Effector memory CD8-positive, alpha-beta T cell (primary cell): Measurements from ENCODE around the gene NASP.
A peak's percentile ranks its signal among the peaks of the same experiment; 100 is the strongest.

Experiments
- ATAC-seq: fragments of 150-1000 bp; cut with Tn5 transposase; replicated peaks from 2 replicates; pipeline ENCODE4 v1.10.0; 2021; ENCODE audit warnings: mild to moderate bottlenecking, moderate library complexity
- DNase-seq, 3 experiments: peaks; one replicate each; pipeline ENCODE4 v3.0.0; 2021
- H3K27ac Mint-ChIP-seq, 2 donors: one replicate each; pipeline ENCODE4 v1.8.0; 2022; ENCODE audit warnings: mild to moderate bottlenecking in 2 of 2, mixed read lengths in 2 of 2, moderate library complexity in 2 of 2
- H3K27me3 Mint-ChIP-seq, 2 donors: one replicate each; pipeline ENCODE4 v1.8.0; 2022; ENCODE audit warnings: mixed read lengths in 2 of 2
- H3K36me3 Mint-ChIP-seq: one replicate; pipeline ENCODE4 v1.8.0; 2022; ENCODE audit warnings: mild to moderate bottlenecking, moderate library complexity, mixed read lengths; ENCODE audit not compliant: insufficient read depth
- H3K4me1 Mint-ChIP-seq, 2 donors: one replicate each; pipeline ENCODE4 v1.8.0; 2022; ENCODE audit warnings: low read depth in 2 of 2, mixed read lengths in 2 of 2
- H3K4me3 Mint-ChIP-seq, 2 donors: one replicate each; pipeline ENCODE4 v1.8.0; 2022; ENCODE audit warnings: mild to moderate bottlenecking in 2 of 2, mixed read lengths in 2 of 2, moderate library complexity in 2 of 2
- H3K9me3 Mint-ChIP-seq, 2 donors: one replicate each; pipeline ENCODE4 v1.8.0; 2022; ENCODE audit warnings: mixed read lengths in 2 of 2

NASP gene

DNA sequence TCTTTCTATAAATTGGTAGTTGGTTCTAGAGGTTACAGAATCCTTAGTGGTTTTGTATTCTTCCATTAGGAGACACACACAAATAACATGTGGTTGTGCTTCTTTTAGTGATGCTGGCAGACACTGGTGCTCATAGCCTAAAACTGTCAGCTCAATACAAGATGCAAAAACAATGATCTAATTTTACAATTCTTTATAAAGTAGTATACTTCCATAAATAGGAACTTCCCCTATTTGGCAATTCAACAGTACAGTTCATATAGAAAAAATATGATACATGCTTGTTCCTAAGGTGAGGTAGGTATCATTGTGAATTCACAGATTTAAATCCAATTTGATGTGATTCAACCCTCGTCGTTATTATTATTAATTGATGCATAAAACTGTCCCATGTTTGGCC is 60.8 kb downstream of the NASP start:
- Mint-ChIP-seq H3K9me3 (no peaks in the 10 kb centered on the region), H3K27ac (peak overlapping the region in 1 of 2 donors; percentile 57), H3K27me3 (no peaks in the 10 kb centered on the region), H3K4me3 (no peak overlapping the region), H3K36me3 (peaks cover 60% of the 10 kb centered on the region), H3K4me1 (peaks cover 4 to 6% of the 10 kb centered on the region in 2 donors)
- DNase-seq (no peak), ATAC-seq (no peak)

DNA sequence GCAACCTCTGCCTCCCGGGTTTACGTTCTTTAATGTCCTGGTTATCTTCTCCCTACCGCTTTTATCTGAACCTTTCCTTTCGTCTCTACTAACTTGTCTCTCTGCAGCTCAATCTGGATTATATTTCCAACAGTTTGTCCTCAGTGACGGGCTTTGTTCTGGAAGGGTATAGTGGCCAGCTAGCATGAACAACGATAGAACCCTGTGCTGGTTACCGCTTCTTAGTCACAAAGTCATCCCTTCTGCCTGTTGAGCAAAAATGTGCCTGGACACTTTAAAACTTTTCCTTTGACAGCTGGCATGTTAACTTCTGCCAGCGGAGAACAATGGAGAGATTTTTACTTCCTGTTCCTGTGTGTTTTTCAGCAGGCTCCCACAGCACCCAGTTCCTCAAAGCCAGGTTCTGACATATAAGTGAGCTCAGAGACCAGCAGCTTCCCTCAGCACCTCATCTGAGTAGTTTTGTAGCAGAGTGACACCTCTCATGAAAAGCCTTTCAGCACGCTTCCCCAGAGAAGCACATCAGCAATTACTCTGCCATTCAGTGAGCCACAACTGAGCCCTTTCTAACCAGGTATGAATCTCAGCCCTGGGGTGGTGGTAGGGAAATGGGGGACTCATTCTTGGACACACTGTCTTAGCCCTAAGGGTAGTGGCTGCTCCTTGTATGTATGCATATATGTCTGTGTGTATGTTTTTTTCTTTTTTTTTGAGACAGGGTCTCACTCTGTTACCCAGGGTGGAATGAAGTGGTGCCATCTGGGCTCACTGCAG is 63.6 kb downstream of the NASP start:
- DNase-seq (no peak), ATAC-seq (no peak)
- Mint-ChIP-seq H3K27ac (no peak overlapping the region), H3K9me3 (no peaks in the 10 kb centered on the region), H3K4me3 (no peak overlapping the region), H3K4me1 (peaks cover 7 to 10% of the 10 kb centered on the region in 2 donors), H3K27me3 (no peaks in the 10 kb centered on the region), H3K36me3 (peaks cover 57% of the 10 kb centered on the region)

DNA sequence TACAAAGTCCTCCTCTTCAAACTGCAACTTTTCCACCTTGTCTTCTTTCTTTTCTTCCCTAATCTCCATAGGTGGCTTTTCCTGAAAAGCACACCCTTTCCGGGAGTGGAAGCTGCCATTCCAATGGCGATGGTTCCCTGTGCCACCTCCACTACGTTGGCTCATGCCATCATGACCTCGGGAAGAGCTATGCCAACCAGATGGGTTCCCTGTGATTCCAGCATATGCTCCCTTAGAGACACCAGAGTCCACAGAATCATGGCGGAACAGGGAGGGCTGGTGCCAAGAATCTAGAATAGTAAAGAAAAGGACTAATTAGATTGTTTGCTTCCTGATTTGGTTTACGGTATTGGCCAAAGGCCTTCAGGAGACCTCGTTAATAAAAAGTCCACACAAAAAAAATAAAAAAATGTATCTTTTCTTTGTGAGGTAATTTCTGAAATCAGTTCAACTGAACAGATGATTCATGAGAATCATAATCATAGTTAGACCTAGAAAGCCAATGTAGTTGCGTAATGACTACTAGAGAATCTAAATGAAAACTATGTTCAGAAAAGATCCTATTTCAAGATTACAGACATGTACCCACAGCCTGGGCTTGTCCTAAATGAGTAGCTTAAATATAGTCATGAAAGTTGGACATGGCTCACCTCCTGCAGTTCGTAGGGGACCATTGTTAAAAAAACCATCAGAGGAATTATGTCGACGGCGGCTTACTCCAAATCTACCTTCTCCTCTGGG is 70.9 kb downstream of the NASP start:
- no peaks in the 10 kb centered on the region for H3K27me3 Mint-ChIP-seq
- no peak for DNase-seq
- H3K4me1 Mint-ChIP-seq = peaks cover 4% of the 10 kb centered on the region in 2 donors
- H3K36me3 Mint-ChIP-seq = peaks cover 83% of the 10 kb centered on the region
- H3K27ac Mint-ChIP-seq = peak overlapping the region in 1 of 2 donors; percentile 0
- no peak overlapping the region for H3K4me3 Mint-ChIP-seq
- no peaks in the 10 kb centered on the region for H3K9me3 Mint-ChIP-seq
- ATAC-seq = no peak

DNA sequence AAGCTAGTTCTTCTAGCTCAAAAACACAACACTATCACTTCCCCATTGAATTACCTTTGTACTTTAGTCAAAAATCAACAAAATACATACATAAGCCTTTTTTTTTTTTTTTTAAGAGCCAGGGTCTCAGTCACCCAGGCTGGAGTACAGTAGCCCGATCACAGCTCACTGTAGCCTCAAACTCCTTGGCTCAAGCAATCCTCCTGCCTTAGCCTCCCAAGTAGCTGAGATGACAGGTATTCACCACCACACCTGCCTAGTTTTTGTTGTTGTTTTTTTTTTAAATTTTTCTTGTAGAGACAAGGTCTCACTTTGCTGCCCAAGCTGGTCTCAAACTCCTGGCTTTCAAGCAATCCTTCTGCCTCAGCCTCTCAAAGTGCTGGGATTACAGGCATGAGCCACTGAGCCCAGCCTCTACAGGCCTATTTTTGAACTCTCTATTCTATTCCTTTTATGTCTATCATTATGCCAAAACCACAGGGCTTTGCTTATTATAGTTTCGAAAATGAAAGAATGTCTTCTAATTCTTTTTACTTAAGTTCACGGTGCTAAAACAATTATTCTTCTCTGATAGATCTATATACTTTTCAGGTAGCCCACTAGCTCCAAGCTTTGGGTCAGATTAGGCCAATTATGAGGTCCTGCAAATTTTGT is 72.9 kb downstream of the NASP start:
- Mint-ChIP-seq H3K4me3 (no peak overlapping the region), H3K27me3 (no peaks in the 10 kb centered on the region), H3K36me3 (peaks cover 87% of the 10 kb centered on the region), H3K9me3 (no peaks in the 10 kb centered on the region), H3K4me1 (no peaks in the 10 kb centered on the region), H3K27ac (peak overlapping the region; percentile 75 to 80)
- ATAC-seq (no peak), DNase-seq (no peak)

DNA sequence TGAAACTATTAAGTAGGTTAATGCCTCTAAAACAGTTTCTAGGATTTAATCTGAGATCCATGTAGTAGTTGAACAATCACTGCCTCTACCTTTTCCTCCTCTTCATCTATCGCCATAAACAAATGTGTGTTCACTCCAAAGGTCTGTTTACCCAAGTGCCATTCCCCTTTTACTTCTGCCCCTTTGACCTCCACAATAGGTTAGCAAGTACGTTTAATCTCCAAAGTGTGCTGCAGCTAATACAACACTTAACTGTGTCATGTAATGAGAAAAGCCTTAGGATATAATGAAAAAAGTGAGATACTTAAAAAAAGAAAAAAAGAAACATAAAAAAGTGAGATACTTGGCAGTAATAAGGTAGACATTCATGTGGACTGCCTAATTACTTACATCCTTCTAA is 74.3 kb downstream of the NASP start:
- Mint-ChIP-seq H3K4me1 (peaks cover 2 to 10% of the 10 kb centered on the region in 2 donors), H3K27me3 (no peaks in the 10 kb centered on the region), H3K9me3 (no peaks in the 10 kb centered on the region), H3K36me3 (peaks cover 76% of the 10 kb centered on the region), H3K4me3 (no peak overlapping the region), H3K27ac (no peak overlapping the region)
- DNase-seq (no peak), ATAC-seq (no peak)

DNA sequence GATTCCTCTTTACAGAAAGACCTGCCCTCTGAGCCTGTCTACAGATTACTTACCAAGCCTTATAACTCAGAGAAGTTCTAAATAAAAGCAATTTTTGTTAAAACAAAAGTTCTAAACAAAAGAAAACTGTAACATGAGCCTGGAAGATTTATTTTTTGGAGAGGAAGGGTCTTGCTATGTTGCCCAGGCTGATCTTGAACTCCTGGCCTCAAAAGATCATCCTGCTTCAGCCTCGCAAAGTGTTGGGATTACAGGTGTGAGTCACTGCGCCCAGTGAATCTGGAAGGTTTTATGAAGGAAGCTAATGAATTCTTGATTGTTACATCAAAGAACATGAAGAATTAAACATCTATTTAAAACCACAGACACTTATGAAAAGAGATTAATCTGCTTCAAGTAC is 75.4 kb downstream of the NASP start:
- H3K27ac Mint-ChIP-seq = peak overlapping the region in 1 of 2 donors; percentile 28
- H3K4me3 Mint-ChIP-seq = no peak overlapping the region
- peaks cover 5 to 17% of the 10 kb centered on the region in 2 donors for H3K4me1 Mint-ChIP-seq
- DNase-seq (no peak), ATAC-seq (no peak)
- no peaks in the 10 kb centered on the region for H3K27me3 Mint-ChIP-seq
- H3K36me3 Mint-ChIP-seq = peaks cover 68% of the 10 kb centered on the region
- H3K9me3 Mint-ChIP-seq = no peaks in the 10 kb centered on the region

DNA sequence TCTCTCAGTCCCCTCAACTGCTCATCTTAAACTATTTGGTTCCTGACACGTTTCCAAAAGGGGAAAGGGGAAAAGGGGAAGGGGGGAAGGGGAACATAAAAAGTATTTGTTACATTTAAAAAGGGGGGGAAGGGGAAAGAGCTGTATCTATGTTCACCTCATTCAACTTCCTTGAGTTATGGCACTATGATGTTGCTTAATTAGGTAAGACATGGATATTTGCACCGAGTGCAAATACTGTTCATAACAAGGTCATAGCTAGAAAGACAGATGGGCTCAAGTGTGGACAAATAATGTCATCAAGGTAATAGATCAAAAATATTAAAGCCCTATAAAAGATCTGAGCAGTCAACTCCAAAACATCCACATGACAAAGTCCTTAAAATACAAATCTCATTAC is 76.5 kb downstream of the NASP start:
- no peak overlapping the region for H3K27ac Mint-ChIP-seq

DNA sequence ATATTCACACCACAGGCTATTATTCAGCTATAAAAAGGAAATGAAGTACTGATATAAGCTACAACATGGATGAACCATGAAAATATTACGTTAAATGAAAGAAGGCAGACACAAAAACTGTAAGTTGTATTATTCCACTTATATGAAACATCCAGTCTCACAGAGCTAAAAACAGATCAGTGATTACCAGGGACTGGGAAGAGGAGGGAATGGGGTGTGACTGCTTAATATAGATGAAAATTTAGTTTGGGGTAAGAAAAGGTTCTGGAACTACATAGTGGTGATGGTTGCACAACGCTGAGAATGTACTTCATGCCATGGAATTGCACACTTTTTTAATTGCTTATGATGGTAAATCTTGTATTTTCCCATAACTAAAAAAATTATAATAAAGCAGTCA is 83.0 kb downstream of the NASP start:
- no peak for ATAC-seq

More for the DNA sequence above, 76.5 kb downstream of the NASP start:
- H3K36me3 Mint-ChIP-seq = peaks cover 59% of the 10 kb centered on the region
- no peak overlapping the region for H3K4me3 Mint-ChIP-seq
- DNase-seq (no peak), ATAC-seq (no peak)
- peaks cover 9 to 21% of the 10 kb centered on the region in 2 donors for H3K4me1 Mint-ChIP-seq
- H3K9me3 Mint-ChIP-seq = no peaks in the 10 kb centered on the region
- no peaks in the 10 kb centered on the region for H3K27me3 Mint-ChIP-seq

DNA sequence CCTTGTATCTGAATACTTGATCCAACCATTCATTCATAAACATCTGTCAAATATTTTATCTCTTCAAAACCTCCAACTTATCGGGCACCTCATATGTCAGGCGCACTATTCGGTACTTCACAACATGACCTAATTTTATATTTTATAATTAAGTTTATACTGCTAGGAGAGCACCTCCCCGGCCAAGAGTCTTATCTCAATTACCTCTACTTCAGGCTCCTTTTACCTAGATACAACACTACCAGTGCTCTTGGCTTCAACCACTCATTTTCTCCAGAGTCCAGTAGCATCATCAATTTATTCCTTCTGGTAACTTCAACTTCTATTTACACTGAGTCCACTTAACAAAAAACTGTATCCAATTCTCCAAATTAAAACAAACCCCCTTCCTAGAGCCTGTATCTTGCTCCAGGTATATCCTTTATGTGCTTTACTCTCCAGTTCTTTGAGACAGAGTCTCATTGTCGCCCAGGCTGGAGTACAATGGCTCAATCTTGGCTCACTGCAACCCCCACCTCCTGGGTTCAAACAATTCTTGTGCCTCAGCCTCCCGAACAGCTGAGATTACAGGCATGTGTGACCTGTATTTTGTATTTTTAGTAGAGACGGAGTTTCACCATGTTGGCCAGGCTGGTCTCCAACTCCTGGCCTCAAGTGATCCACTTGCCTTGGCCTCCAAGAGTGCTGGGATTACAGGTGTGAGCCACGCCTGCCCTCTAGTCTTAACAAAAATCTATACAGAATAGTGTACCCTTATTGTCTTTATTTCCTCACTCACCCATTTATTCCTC is 83.7 kb downstream of the NASP start:
- Mint-ChIP-seq H3K27ac (peak overlapping the region; percentile 62 to 76), H3K36me3 (peaks cover 12% of the 10 kb centered on the region), H3K4me3 (no peak overlapping the region), H3K9me3 (no peaks in the 10 kb centered on the region), H3K27me3 (no peaks in the 10 kb centered on the region), H3K4me1 (peaks cover 32 to 65% of the 10 kb centered on the region in 2 donors)
- ATAC-seq = no peak
- no peak for DNase-seq

More for the DNA sequence above, 83.0 kb downstream of the NASP start:
- Mint-ChIP-seq H3K36me3 (peaks cover 8% of the 10 kb centered on the region), H3K4me1 (peaks cover 32 to 65% of the 10 kb centered on the region in 2 donors), H3K9me3 (no peaks in the 10 kb centered on the region), H3K27me3 (no peaks in the 10 kb centered on the region), H3K4me3 (no peak overlapping the region), H3K27ac (no peak overlapping the region)
- DNase-seq = no peak
